ENCODE data around the gene TREML4.
"Not testable (repeated sequence)": the region's sequence is repeated elsewhere in the genome, so short reads cannot be mapped to it uniquely, and the experiment has no call there.

Gene TREML4

GRCh38 chr6:41208439-41209106 is 19.6 kb upstream of the TREML4 start:
- DNase-seq: no peak

- no peak for DNase-seq
These were observed 18.4 kb upstream of the TREML4 start for GRCh38 chr6:41209547-41210320.

DNA sequence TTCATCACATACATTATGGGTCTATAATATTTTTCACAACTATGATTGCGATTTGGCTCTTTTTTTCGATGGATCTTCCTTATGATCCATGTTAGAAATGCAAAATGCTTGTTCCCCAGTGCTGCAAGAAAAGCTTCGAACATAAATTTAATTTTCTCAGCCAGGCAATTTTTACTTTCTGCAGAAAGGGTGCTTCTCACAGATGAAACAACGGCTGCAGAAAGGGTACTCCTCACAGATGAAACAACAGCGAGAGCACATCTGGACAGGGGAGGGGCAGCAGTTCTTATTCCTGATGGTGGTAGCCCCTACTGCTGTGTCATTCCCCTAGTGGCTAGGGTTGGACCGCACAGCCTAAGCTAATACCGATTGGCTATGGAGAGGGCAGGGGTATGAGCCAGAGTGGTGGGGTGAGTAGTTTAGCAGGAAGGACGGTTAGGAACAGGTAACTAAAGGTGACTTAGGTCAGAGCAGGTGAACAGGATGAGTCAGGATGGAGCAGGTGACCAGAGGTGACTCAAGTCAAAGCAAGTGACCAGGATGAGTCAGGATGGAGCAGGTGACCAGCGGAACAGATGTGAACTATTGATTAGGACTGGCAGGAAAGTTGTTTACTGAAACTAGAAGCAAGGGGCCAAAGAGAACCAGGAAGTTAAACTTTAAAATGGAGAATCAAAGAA is 13.4 kb upstream of the TREML4 start:
- no peak for DNase-seq

GRCh38 chr6:41215777-41216176 is 12.4 kb upstream of the TREML4 start:
- DNase-seq: no peak

GRCh38 chr6:41216616-41217015 is 11.5 kb upstream of the TREML4 start:
- DNase-seq: no peak

DNA sequence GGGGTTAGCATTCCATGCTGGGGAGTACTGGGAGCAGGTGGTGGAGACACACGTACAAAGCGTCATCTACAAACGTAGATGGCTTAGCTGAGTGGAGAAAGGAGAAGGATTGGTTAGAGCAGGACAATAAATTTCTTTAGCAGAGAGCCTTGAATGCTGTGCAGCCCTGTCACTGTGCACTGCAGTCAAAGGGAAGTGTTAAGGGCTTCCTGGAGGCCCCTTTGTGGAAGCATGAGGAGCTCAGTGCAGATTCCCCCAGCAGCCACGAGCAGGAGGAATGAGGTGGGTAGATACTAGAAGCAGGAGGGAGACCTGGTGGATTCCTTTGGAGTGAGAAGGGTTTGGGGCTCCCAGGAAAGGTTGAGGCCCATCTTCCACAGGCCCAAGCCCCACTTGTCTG is 6.1 kb upstream of the TREML4 start:
- DNase-seq: no peak

GRCh38 chr6:41222513-41222912 is 5.6 kb upstream of the TREML4 start:
- DNase-seq: no peak

GRCh38 chr6:41224800-41225199 is 3.3 kb upstream of the TREML4 start:
- no peak for DNase-seq

DNA sequence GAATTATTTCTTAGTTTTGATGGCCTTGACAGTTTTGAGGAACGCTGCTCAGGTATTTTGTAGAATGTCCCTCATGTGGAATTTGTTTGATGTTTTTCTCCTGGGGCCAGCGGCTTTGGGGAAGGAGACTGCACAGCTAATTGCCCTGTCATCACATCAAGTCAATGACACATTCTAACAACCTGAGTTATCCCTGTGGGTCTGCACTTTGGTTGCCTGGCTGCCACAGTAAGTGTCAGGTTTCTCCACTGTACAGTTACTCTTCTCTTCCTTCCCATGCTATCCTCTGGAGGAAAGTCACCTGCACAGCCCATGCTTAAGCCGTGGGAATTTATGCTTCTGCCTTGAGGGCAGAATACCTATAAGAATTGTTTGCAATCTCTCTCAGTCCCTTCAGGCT is 1.4 kb upstream of the TREML4 start:
- DNase-seq: no peak

DNA sequence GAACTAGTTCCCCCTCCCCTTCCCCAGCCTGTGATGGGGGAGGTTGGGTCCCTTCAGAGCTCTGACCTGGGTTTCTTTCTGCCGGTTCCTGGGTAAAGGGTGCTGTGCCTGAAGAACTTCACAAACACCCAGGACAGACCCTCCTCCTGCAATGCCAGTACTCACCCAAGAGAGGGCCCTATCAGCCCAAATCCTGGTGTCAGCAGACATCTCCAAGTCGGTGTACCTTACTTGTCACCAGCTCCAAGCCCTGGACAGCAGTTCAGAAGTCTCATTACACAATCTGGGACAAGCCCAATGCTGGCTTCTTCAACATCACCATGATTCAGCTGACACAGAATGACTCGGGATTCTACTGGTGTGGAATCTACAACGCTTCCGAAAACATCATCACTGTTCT is 467 bp downstream of the TREML4 start:
- DNase-seq: peak; percentile 83

GRCh38 chr6:41229721-41230120 is 1.6 kb downstream of the TREML4 start:
- no peak for DNase-seq

DNA sequence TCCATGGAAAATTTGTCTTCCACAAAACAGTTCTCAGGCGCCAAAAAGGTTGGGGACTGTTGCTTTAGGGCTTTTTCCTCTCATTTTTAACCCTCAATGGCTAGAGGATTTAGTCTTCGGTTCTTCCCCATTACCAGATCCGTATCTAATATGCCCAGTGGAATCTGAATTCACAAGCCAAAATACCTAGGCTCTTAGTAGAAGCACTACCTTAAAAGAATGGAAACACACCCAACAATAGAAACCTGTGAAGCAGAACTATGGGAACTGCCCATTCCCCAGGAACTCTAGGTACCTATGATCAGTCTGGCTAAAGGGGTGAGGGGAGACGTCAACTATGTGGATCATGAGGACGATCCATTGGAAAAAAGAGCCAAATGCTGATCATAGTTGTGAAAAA is 3.1 kb downstream of the TREML4 start:
- no peak for DNase-seq

- no peak for DNase-seq
These were observed 4.5 kb downstream of the TREML4 start for GRCh38 chr6:41232667-41233066.

DNA sequence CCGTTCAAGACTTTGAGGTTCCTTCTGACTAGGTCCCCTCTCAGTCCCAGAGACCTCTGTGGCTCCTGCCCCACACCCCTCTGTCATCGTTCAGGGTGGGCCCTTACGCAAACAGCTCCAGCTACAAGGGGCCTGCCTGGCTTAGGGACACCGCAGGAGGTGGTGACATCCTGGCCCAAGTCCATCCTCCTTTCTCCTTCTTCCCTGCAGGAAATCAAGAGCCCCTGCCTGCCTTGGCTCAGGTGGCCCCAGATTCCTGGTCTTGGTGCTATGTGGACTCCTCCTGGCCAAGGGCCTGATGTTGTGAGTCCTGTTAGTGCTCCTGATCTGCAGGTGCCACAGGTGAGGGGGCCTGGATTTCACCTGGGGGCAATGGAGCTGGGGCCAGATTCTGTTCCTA is 8.1 kb downstream of the TREML4 start:
- no peak for DNase-seq

- DNase-seq: no peak
These were observed 9.0 kb downstream of the TREML4 start for GRCh38 chr6:41237128-41237527.

DNA sequence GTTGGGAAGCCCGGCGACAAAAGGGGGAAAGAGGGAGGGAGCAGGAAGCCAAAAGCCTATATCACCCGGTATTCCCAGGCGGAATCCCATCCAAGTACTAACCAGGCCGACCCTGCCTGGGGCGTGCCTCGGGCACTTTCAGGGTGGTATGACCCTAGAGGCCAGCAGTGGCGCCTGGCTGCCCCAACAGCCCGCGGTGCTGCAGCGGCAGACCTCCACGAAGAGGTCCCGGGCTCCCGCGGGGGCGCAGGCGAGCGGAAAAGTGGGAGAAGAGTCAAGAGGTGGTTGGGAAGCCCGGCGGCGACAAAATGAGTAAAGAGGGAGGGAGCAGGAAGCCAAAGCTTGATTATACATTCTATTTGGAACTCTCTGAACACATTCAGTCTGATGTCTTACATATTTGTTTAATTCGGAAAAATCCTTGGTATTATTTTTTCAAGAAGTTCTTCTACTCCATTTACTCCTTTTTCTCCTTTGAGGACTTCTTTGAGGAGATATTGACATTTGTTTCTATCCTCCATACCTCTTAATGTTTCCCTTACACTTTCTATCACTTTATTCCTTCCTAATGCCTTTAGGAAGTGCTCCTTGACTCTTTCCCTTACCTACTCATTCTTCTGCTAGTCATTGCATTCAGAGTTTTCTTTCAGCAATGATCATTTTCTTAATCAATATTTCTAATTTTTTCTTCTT is 11.5 kb downstream of the TREML4 start:
- no peak for DNase-seq

GRCh38 chr6:41246529-41246928 is 18.4 kb downstream of the TREML4 start:
- not testable (repeated sequence) for DNase-seq

DNA sequence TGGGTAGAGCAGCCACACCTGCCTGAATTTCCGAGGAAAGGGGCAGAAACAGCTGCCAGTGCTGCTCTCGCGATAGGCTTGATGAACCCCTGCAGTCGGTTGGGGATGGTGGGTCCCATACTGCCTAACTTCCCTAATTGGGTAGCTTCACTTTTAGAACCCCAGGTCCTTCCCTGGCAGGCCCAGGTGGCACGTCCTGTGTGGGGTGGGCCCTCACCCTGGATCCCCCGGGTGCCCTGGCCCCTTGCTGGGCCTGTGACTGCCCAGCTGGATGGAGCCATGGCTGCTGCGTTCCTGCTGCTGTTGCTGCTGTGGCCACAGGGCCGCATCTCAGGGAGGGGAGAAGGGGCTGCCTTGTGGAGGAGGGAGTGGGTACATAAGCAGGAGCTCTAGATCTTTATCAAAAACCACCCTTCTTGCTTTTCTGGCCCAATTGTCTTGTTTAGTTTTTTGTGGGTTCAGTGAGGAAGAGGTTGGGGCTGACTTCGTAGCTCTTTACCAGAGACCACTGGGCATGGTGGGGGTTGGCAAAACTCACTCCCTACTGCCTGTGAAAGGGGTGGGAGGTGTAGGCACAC is 19.2 kb downstream of the TREML4 start:
- DNase-seq: no peak

DNA sequence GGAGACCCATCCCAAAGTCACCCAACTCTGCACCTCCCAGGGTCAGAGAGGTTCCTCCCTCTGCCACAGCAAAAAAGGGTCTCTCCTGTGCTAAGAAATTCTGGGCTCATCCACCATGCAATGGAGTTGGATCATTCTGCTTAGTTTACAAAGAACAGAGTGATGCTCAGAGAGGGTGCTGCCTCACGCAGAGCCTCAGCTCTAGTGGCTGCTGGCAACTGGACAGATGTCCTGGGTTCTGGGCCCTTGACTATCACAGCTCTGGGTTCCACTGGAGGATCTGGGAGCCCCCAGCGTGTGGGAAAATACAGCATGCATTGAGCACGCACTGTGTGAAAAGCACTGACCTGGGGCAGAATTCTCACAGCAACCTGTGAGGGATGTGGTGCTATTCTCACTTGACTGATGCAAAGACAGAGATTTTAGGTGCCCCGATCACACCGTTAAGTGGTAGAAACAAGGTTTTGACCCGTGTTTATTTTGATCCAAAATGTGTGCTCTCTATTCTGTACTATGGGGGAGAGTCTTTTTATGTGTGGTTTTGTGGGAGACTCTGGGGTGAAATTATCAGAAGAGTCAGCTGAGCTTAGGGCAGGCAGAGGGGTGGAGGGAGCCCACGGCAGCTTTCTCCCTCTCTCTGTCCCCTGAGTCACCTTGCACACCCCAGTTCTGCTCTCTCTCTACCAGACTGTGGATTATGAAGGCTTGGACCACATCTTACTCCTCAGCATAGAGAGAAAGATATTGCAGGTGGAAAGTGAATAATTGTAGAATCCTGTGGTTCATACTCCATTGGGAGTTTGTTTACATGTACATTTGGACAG is 19.9 kb downstream of the TREML4 start:
- no peak for DNase-seq

GRCh38 chr6:41252401-41253169 is 24.4 kb downstream of the TREML4 start:
- peak; percentile 41 for DNase-seq

GRCh38 chr6:41255110-41255509 is 27.0 kb downstream of the TREML4 start:
- no peak for DNase-seq
